GM21447 (cell line): ENCODE data around the gene PPP1R11.
A peak's percentile ranks its signal among the peaks of the same experiment; 100 is the strongest.

ENCODE experiments used
- ATAC-seq: cut with Tn5 transposase; IDR thresholded peaks from one replicate; pipeline ENCODE4 v1.9.1; 2021; ENCODE audit not compliant: unreplicated experiment

PPP1R11 gene

GRCh38 chr6:30061092-30061857 is 5.7 kb upstream of the PPP1R11 start, which contains the start of gene POLR1H:
Gene POLR1H (plus strand): TSS chr6:30061265. CDS start chr6:30061525, 260 bp downstream.
- peak; percentile 85 for ATAC-seq

DNA sequence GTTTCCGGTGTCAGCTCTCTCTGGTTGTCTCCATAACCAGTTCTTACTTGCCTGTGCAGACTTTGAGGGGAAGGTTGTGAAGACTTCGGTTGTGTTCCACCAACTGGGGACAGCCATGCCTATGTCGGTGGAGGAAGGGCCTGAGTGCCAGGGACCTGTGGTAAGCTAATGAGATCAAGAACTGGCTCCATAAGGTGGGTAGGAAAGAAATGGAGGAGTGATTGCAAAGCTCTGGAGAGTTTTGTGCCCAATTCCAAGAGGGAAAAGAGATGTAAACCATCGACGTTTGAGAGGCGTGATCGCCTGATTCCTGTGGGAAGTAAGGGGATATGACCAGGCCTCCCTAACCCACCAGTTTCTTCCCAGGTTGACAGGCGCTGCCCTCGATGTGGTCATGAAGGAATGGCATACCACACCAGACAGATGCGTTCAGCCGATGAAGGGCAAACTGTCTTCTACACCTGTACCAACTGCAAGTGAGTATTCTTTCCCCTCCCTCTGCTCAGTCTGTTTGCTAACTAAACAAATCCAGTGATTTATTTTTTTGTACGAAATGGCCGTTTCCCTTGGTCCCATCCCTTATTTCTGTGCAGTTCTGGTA is 5.0 kb upstream of the PPP1R11 start:
- no peak for ATAC-seq

DNA sequence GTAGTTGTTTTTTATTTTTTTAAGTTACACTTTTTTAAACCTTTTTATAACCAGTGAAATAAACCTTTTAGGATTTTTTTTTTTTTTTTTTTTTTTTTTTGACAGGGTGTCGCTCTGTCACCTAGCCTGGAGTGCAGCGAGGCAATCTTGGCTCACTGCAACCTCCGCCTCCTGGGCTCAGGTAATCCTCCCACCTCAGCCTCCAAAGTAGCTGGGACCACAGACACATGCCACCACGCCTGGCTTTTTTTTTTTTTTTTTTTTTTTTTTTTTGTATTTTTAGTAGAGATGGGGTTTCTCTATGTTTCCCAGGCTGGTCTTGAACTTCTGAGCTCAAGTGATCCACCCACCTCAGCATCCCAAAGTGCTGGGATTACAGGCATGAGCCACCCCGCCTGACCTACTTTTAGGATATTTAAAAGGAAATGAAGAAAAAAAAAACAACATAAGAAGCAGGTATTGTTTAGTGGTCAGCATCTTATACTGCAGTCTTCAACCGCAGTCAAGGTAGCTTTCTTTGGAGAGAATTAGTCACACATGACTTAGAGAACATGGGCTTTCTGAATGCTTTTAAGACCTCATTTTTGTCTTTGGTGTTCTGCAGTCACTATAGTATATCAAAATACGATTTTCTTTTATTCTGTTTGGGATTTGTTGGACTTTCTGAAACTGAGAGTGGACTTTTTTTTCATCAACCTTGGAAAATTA is 4.4 kb upstream of the PPP1R11 start:
- no peak for ATAC-seq

GRCh38 chr6:30063315-30063714 is 3.7 kb upstream of the PPP1R11 start:
- no peak for ATAC-seq

- no peak for ATAC-seq
Observed at GRCh38 chr6:30066082-30066481, 916 bp upstream of the PPP1R11 start.

DNA sequence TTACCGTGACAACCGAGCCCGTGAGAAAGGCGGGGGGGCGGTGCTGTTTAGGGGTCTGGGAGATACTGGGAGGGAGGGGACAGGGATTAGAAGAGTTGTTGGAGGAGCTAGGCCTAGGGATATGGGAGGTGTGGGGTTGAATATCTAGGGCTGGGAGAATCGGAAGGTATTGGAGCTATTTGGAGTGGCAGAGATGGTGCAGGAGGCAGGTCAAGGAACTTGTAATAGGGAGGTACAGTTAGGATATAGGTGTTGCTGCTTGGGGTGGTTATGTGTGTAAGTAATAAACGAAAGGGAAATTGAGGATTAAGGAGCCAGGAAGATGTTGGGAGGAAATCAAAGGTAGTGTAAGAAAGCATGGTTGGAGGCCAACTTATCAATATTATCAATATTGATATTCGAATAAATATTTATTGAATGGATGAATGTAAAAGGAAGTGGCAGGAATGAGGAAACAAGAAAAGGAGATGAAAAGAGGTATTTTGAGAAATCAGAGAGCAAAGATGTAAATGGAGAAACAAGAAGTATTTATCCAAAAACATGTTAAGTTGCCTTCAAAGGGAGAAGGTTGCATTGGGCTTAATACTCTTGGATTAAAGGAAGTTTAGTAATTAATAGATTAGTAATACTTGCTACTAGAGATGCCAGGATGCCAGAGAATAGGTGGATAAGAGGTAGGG is 602 bp downstream of the PPP1R11 start:
- ATAC-seq, result no peak

- ATAC-seq, result no peak
Observed at GRCh38 chr6:30071081-30071818, 4.3 kb downstream of the PPP1R11 start.

GRCh38 chr6:30071858-30072257 is 4.9 kb downstream of the PPP1R11 start:
- ATAC-seq, result no peak

DNA sequence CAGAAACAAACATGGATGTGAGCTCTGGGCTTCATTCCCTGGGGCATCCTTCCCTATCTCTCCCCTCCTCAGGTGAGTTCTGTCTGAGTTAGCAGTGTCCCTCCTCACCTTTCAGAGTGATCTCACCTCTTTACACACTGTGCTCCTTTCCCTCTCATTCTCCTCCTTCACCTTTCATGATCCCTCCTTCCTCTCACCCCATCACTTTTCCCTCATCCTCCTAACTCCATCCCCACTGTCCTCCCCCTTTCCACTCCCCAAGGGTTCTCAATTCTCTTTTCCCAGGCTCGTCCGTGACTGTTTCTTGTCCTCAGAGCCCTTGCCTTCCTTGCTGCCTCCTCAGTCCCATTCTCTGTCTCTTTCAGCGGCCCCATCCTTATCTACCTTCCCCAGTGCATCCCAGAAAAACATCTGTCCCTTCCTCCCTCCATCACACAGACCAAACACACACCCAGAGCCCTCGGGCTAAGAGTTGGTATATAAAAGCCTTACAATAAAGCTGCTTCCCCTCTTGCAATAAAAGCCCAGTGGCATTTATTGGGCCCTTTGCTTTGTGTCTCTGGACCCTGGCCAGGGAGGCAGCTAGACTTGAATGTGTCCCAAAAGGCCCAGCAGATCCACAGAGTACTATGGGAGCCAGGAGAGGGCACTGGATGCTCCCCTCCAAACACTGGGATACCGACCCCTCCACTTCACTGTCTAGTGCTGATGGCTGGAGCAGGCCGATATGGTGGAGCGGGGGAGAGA is 6.7 kb downstream of the PPP1R11 start:
- no peak for ATAC-seq

DNA sequence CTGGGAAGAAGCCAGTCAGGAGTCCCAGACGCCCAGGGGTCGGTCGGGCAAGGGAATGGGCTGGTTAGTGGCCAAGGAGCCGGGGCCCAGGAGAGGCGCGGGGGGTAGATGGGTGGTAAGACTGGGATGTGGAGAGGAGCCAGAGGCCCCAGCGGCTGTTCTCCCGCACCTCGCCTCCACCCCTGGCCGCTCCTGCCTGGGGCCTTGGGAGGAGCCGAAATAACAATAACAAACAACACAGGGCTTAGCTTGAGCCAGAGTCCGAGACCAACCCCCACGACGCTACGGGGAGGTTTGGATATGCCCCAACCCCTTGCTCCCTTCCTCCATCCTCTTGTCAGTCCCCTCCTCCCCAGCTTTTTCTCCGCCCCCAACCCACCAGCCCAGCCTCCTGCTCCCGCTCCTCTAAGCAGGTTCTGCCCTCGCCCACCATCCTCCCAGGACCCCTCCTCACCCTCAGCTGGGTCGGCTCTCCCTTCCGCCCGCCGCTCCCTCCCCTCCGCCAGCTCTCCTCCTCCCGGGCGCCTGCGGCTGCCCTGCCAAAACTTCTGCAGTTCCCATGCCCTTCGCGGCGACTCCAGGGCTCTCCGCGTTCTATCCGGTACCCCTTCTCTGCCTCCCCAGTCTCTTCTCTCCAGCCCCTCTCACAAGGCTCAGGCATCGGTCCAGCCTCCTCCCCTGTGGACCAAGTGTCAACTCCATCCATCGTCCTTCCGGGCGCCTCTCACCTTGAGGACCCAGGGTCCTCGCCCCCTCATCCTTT is 7.5 kb downstream of the PPP1R11 start:
- no peak for ATAC-seq

- ATAC-seq, result no peak
Observed at GRCh38 chr6:30075094-30075789, 8.2 kb downstream of the PPP1R11 start, which contains the start of gene RNF39. Gene RNF39 (minus strand): TSS chr6:30075769. CDS start chr6:30075585, 184 bp downstream.

DNA sequence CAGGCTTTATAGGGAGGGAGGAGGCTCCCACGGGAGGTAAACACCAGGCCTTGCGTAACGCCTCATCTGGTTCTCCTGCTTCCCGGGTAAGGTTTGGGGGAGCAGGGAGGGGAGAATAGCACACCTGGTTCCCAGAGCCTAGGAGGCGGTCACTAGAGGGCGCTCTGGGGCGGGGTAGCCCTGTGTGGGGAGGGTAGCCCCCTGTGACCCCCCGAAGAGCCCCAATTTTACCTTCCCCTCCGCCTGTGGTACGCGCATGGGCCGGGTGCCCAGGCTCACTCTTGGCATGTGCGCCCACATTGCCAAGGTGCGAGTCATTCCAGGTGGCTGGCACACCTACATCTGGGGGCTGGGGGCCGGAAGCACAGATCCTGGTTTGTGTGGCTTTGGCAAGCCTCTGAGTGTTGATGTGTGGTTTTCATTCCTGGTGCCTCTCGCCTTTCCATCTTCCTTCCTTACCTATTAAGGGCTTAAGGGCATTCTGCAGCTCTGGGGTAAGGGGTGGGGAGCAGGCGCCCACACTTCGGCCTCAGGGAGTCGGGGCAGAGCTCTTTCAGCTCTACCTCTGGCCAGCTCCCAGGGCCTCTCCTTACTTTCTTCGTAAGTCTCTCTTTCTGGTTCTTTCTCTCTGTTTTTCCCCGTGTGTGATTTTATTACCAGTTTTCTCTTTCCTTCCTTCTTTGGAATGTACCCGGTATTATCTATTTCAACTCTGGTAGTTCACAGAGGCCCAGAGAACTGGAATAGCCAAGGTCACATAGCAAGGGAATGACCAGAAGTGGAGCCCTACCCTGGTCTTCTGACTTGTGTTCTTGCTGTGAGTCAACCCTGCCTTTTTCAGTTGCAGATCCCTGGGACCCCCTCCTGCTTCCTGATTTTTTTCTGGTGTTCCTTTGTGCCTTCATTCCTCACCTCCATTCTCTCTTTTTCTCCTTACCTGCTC is 9.1 kb downstream of the PPP1R11 start:
- no peak for ATAC-seq

GRCh38 chr6:30077218-30077617 is 10.2 kb downstream of the PPP1R11 start:
- ATAC-seq, result no peak

DNA sequence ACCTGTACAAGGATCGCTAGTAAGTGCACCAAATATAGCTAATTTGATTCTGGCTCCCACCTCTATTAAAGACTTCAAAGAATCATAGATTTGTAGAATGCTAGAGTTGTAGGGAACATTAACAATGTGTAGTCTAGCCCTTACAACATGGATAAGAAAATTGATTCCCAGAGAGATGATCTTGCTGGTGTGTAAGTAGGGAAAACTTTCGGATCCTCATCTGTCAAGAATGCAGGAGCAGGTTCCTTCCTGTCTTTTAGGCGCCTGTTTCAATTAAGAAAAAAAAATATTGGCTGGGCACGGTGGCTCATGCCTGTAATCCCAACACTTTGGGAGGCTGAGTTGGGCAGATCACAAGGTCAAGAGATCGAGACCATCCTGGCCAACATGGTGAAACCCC is 20.9 kb downstream of the PPP1R11 start:
- no peak for ATAC-seq

GRCh38 chr6:30091577-30092381 is 24.8 kb downstream of the PPP1R11 start:
- ATAC-seq, result no peak

DNA sequence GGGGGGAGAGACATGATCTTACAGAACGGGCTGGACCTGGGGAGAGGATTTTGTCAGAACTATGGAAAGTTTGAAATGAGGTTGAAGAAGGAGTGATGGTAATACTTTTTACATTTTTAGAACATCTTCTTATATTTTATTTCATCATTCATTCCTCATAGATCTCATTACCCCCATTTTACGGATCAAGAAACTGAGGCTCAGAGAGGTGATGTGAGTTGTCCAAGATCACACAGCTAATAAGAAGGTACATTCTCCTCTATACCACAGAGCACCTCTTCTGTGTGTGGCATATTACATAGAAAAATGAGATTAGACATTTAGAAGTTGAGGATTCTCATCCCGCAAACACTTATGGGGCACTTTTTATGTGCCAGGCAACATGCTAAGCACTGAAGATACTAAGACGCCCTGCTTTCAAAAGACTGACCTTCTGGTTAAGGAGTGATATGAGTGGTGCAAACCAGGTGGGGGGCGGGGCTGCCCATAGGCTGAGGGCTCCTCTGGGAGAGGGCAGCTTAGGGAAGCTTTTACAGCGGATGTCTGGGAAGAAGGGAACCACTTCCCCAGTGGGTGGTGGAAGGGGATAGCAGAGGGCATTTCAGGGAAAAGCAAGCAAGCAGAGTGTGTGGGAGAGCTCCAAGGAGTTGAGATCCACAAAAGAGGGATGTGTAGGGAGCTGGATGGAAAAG is 26.0 kb downstream of the PPP1R11 start:
- no peak for ATAC-seq
